ENCODE measurements around the gene KIAA1671. TPM values are rescaled to one million over a fixed set of nuclear protein-coding genes. Genes with fewer than 3 reads are reported as not detected.

KIAA1671 gene
- polyA plus RNA-seq, 5 donors = 18.5 to 22.7 (median 19.8) TPM

DNA sequence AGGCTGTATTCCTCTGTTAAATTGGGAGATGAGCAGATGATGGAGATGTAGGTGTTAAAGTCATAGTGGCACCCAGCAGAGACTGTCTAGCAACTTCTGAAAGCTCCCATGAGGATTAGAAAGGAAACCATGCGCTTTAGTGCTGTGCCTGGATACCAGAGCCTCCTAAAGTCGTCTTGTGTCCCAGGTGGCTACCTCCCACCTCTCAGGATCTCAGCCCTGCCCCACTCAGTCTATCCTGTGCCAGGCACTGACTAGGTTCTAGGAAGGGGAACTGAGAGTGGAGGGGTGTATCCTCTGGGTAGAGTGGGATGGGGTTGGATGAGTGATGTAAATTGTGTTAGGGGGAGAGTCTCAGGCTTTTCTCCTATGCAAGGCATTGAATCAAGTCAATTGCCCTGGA lies 60.2 kb downstream of the KIAA1671 start:
- no peak for DNase-seq

DNA sequence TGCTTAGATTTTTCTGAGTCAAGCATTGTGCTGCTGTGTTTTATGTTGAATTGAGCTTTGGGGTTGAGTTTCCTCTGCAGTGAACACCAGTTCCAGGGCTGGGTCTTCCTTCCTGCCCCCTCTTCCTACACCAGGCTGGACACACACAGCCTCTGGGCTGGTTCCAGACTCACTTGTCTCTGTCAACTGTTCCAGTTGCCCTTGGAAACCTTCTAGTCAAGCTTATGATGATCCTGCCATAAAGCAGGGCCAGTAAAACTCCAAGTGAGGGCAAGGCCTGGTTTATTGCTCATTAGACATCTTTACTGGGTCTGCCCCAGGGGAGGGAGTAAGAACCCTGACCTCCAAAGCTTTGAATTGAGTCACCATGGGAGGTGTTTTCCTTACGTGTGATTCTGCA lies 61.1 kb downstream of the KIAA1671 start:
- DNase-seq = no peak

DNA sequence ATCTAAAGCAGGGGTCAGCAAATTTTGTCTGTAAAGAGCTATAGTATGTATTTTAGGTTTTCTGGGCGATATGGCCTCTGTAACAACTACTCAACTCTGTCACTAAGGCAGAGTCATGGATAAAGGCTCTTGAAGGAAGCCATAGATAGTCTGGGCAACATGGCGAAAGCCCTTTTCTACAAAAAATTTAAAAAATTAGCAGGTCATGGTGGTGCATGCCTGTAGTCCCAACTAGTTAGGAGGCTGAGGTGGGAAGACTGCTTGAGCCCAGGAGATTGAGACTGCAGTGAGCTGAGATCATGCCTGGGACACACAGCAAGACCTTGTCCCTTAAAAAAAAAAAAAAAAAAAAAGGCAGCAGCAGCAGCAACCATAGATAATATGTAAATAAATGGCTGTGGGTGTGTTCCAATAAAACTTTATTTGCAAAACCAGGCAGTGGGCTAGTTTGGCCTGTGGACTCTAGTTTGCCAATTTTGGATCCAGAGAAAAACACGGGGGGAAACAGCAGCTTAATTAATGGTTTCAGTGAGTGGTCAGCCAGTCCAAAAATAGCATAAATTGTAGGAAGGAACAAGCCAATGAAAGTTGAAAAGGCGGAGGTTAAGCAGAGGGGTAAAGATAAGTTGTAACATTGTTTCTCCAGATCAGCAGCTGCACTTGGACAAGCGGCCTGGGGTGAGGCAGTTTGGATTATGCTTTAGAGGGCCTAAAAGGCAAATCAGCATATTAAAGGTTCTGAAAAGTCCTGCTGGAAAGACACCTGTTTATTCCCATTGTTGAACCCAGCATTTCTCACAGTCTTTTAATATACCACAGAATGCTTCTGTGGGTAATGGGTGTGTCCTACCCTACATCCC lies 62.6 kb downstream of the KIAA1671 start:
- no peak for DNase-seq

DNA sequence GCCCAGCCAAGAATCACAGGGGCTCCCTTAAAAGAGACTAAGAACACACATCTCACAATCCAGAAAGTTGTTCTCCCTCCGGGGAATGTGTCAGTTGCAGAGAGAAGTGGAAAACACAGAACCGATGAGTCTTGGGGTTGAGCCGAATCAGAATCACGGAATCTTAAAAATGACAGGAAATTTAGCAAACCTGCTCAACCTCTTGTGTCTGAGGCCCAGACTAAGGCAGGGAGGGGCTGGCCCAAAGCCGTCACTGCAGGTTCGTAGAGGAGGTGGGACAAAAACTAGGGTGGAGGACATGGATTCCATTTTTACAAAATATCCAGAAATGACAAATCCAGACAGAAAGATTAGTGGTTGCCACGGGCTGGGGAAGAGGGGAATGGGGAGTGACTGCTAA lies 63.8 kb downstream of the KIAA1671 start:
- DNase-seq = no peak

DNA sequence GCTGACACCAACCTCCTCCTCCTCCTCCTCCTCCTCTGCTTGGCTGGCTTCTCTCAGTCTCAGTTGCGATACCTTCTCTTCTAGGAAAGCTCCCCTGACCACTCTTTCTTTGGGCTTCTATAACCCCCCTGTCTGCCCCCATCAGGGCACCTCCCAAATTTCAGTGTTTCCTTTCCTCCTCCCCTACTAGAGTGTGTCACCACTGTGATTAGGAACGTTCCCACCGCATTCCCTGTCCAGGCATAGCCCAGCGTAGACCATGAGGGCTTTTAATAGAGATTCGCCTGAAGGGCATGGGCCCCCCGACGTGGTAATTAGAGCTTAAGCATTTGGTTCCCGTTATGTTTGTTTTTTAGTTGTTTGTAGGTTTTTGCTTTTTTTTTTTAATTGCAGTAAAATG lies 65.5 kb downstream of the KIAA1671 start:
- no peak for DNase-seq

DNA sequence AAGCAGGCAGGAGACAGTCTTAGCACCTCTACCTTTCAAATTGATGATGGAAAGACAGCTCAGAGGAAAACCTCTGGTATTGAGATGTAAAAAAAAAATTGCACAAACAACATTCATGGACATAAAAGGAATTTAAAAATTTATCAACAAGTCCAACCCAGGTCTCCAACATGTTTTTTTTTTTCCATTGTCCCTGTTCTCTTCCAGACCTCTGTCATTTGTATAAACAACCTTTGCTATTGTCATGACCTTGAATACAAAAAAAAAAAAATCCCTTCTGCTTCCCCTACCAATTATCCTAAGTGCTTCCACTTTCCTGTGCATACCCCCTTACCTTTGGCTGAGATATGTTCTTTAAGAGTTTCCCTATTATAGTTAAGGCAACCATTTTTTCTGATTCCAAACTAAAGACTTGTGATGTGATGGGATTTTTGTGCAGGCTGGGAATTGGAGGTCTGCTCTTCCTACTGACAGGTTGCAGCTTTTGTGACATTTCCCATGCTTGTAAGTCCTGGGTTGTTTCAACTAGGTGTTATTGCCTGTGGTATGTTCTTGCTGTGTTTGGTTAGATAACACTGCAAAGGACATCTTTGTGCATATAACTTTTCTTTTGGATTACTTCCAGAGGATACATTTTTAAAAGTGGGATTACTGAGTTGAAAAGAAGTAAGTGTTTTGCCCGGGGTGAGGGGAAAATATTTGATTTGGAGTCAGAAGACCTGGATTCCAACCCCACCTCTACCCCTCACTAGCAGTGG lies 67.1 kb downstream of the KIAA1671 start:
- DNase-seq = no peak

DNA sequence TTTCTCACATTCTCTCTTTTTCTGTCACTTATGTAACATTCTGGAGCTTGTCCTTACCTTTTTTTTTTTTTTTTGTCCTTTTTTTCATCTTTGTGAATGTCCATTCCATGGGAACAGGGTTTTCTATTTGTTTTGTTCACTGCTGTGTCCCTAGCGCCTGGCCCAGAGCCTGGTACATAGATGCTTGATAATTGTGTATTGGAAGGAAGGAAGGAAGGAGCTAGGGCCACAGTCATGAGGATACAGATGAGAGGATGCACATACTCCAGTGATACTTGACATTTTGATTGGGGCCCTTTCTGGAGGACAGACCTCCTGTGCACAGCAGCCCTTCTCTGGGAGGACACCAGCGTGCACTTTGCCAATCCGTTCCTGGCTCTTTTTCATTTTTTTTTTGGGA lies 68.9 kb downstream of the KIAA1671 start:
- no peak for DNase-seq

DNA sequence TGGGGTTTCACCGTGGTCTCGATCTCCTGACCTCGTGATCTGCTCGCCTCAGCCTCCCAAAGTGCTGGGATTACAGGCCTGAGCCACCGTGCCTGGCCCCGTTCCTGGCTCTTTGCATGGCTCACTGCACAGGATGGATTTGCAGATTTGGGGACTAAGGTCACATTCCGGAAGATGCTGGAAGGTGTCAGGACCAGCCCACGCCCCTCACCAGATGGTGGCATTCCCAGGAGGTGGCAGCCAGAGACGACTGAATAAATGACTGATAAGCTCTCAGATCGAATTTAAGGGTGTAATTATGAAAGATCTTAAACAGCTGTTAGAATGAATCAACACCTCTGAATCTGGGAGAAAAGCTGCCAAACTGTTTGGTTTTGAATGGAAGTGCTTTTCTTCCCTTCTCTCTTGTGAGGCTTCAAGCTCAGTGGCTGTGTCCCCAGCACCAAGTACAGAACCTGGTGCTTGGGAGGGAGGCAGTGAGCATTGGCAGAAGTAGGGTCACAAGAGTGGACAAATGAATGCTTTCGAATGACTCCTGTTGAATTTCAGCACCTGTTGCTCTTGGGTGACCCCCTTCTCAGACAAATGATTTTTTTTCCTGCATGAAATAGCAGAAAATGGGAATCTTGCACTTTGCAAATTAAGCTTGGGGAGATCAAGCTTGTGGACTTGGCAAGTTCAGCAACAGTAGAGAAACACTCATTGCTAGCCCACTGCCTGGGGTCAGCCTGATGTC lies 69.6 kb downstream of the KIAA1671 start:
- no peak for DNase-seq

DNA sequence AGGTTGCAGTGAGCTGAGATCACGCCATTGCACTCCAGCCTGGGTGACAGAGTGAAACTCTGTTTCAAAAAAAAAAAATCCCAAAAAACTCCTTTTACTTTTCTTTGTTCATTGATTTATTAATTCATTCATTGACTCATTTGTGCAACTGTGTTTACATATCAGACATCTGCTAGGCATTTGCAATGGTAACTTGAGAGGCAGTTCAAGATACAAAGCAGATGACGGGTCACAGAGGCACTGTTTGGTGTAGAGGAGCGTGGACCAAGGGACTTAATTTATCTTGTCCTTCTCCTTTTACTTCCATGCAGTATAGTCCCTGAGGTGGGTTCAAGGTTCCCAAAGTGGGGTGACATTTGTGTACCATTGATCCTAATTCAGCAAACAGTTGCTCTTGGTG lies 71.4 kb downstream of the KIAA1671 start:
- DNase-seq = no peak

DNA sequence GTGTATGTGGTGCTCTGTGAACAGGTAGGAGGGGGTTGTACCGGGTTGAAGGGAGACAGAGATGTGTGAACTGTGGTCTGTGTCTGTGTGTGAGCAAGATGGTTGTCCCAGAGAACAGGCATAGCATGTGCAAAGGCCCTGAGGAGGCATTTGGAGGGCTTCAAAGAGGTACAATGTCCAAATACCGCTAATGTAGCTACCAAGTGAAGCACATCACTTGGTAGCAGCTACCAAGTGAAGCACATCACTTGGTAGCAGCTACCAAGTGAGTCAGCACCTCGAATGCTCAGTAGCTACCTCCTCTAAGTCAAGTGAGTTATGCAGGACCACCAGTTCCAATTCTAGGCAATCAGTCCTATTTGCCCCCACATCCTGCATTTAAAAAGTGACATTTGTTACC lies 72.4 kb downstream of the KIAA1671 start:
- DNase-seq = no peak

DNA sequence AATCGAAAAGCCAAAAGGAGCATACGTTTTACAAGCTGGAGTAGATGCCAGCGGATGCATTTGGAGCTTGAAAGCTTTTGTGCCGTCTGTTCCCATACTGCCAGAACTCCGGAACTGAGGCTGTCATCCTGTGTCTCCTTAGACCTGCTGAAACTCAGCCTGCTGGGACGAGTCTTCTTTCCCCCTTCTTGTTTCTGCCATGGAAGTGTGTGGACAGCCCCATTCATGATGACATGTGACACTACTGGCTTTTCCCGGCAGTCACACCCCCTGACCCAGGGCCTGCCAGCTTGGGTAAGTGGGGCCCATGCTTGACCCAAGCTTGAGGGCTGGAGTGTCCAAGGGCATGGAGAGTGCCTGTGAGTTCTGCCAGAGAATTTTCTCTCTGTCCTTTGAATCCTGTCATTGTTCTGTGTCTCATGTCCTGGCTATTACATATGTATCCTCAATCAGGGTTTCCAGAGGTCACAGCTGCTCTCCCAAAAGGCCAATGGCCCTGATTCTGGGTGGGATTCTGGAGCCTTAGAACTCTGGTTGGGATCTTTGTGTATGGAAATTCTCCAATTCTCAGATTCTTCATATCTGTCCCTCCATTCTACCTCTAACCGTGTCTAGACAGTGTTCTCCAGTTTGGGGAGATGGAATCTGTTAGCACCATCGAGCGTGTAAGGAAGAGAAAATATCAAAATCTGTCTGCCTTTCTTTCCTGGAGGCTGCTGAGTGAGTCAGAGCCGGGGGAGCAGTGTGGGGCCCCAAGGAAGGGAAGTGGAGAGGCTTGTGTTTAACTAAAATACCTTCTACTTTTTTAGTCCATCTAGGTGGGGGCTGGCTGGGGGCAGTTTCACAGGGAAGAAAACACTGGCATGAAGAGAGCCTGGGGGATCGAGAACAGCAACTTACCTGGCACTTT lies 73.2 kb downstream of the KIAA1671 start:
- DNase-seq = no peak

DNA sequence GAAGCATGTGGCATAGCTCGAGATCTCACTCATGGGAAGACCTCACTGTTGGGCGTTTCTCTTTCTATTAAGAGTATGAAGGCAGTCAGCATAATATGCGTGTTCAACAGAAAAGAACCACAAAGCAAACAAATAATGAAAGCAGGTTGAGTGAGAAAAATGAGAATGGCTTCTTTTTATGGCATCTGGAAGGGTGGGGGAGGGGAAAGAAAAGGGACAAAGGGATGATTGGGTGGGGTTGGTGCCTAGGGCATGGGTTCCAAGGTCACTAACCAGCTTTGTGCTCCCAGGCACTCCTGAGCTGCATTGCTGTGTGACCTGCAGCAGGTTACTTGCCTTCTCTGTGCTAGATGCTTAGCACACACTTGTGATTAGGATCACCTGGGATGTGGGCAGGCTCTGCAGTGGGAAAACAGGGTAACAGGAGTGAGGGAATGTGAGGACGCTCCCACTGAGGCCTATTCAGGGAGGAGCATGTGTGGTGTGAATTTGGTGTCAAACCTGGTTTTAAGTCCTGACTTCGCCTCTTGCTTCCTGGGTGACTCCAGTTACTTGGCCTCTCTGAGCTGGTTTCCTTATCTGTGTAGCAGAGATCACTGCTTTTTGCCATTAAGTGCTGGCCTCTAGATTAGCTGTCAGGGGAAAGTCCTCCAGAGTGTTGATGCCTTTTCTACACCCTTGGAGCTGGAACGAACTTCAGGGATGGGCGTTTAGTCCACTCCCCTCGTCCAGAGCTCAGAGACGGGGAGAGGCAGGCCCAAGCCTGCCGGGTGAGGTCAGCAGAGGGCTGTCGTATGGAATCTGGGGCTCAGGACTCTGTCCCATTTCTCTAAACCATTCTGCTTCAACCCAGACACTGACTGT lies 74.8 kb downstream of the KIAA1671 start:
- DNase-seq = no peak

DNA sequence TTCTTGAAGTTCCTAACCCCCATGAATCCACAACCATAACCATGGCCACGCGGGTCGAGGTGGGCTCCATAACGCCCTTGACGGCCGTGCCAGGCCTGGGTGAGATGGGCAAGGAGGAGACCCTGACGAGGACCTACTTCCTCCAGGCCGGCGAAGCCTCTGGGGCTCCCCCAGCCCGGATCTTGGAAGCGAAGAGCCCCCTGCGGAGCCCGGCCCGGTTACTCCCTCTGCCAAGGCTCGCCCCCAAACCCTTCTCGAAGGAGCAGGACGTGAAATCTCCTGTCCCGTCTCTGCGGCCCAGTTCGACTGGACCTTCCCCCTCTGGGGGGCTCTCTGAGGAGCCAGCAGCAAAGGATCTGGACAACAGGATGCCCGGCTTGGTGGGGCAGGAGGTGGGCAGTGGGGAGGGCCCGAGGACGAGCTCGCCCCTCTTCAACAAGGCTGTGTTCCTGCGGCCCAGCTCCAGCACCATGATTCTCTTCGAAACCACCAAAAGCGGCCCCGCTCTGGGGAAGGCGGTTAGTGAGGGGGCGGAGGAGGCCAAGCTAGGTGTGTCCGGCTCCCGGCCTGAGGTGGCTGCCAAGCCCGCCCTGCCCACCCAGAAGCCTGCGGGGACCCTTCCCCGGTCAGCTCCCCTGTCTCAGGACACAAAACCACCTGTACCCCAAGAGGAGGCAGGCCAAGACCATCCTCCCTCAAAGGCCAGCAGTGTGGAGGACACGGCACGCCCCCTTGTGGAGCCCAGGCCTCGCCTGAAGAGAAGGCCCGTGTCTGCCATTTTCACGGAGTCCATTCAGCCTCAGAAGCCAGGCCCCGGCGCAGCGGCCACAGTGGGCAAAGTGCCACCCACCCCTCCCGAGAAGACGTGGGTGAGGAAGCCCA lies 75.7 kb downstream of the KIAA1671 start:
- DNase-seq = no peak

DNA sequence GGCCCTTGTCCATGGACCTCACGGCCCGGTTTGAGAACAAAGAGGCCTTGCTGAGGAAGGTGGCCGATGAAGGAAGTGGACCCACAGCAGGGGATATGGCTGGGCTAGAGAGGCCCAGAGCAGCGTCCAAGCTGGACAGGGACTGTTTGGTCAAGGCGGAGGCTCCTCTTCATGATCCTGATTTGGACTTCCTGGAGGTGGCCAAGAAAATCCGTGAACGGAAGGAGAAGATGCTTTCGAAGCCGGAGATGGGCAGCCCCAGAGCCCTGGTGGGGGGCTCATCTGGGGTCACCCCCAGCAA lies 76.3 kb downstream of the KIAA1671 start:
- DNase-seq = no peak

DNA sequence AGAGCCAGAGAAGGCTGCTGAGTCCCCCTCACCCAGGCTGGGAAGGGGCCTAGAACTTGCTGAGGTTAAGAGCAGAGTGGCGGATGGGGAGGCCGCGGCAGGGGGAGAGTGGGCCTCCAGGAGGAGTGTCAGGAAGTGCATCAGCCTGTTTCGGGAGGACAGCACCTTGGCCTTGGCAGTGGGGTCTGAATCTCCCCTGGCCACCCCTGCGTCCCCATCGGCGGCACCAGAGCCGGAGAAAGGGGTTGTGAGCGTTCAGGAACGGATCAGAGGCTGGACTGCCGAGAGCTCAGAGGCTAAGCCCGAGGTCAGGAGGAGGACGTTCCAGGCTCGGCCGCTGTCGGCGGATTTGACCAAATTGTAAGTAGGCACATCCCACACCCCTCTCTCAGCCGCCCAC lies 76.7 kb downstream of the KIAA1671 start:
- DNase-seq = no peak

DNA sequence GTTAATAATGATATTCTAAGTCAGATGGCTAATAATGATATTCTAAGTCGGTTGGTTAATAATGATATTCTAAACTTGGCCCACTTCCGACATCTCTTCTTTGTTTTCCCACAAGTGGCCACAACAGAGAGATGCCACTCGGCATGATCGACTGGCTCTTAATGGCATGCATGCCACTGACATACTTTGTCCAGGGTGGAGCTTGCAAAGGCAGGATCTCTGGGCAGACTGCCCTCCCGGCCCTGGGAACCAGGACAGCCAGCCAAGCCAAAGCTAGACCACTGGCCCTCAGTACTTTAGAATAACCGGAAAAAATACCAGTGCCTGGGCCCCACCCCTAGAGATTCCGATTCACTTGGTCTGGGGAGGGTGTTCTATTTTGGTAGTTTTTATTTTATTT lies 78.1 kb downstream of the KIAA1671 start:
- no peak for DNase-seq

DNA sequence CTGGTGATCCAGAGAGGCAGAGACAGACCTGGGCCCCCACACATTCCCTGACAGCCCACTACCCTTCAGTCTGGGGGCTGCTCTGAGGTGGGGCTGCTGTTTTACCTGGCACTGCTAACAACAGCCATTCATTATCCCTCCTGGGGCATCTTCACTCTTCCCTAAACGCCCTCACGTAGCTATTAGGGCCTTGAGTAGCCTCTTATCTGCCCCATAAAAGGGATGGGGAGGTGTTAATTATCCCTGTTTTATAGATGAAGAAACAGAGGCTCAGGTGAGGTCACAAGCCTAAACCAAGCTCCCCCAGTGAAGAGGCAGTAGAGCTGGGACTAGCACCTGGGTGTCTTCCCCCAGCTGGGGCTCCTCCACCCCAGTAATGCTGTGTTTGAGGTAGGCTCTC lies 79.5 kb downstream of the KIAA1671 start:
- DNase-seq = no peak

DNA sequence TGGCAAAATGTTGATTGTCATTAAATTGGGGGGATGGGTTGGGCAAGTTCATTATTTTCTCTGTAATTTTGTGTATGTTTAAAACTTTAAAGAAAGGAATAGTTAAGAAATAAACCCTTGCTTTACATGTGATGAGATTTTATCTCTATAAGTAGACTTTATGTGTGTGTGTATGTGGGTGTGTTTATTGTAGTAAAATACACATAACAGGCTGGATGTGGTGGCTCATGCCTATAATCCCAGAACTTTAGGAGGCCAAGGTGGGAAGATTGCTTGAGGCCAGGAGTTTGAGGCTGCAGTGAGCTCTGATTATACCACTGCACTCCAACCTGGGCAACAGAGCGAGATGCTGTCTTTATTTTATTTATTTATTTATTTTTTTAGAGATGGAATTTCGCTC lies 83.2 kb downstream of the KIAA1671 start:
- no peak for DNase-seq

DNA sequence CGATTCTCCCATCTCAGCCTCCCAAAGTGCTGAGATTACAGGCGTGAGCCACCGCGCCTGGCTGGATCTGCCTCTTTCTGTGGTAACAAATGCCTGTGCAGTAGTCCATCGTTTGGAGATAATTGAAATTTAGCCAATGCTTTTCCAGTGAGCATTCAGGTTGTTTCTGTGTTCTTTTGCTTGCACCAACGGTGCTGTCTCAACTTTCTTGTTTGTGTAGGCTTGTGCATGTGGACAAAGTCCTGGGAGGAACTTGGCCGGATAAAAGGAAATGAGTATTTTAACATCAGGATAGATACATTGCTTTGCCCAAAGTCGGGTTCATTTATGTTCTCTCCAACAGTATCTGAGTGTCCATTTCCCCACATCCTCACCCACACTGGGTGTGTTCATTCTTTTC lies 85.7 kb downstream of the KIAA1671 start:
- DNase-seq = no peak

DNA sequence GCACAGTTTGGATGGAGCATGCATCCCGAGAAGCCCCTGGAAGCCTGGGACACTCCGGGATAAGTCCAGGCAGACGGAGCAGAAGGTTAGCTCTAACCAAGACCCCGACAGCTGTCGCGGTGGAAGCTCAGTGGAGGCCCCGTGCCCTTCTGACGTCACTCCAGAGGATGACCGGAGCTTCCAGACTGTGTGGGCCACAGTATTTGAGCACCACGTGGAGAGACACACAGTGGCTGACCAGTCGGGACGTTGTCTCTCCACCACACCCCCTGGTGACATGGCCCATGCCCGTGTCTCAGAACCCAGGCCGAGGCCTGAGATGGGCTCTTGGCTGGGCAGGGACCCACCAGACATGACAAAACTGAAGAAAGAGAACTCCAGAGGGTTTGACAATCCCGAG lies 86.3 kb downstream of the KIAA1671 start:
- DNase-seq = no peak
